SU-DHL-6 (cell line): ENCODE measurements around the gene EHBP1.

ENCODE experiments used
- H2AFZ ChIP-seq: fragments of 200-600 bp; sonication (generic); 2 replicates; pipeline ENCODE4 v1.6.1; 2014; ENCODE audit warnings: low read depth, mild to moderate bottlenecking, moderate library complexity, mixed read lengths, antibody characterized with exemption, low read length; ENCODE audit not compliant: severe bottlenecking
- H3F3A ChIP-seq: fragments of 200-600 bp; shearing (Covaris generic); 2 replicates; pipeline ENCODE4 v1.6.0; 2016; ENCODE audit warnings: antibody characterized with exemption, mild to moderate bottlenecking; ENCODE audit not compliant: insufficient read depth
- H3K27ac ChIP-seq: fragments of 200-600 bp; sonication (generic); 2 replicates; pipeline ENCODE4 v1.5.1; 2016; ENCODE audit warnings: low read depth, mild to moderate bottlenecking, low read length, moderate library complexity, mixed read lengths
- H3K27me3 ChIP-seq: fragments of 200-600 bp; sonication (generic), shearing (Covaris generic); 2 replicates; pipeline ENCODE4 v1.6.0; 2014; ENCODE audit warnings: mild to moderate bottlenecking, low read length
- H3K36me3 ChIP-seq: fragments of 200-600 bp; sonication (generic); 2 replicates; pipeline ENCODE4 v1.6.1; 2014; ENCODE audit warnings: mild to moderate bottlenecking, low read length, mixed read lengths
- H3K4me2 ChIP-seq: fragments of 300-600, 200-600 bp; shearing (Covaris generic), sonication (generic); 2 replicates; pipeline ENCODE4 v1.6.0; 2014; ENCODE audit warnings: low read length, low read depth, mild to moderate bottlenecking; ENCODE audit not compliant: poor library complexity, severe bottlenecking
- H3K4me3 ChIP-seq: fragments of 200-600 bp; sonication (generic); 2 replicates; pipeline ENCODE4 v1.5.1; 2014; ENCODE audit warnings: antibody characterized with exemption, low read length, mild to moderate bottlenecking, mixed read lengths; ENCODE audit not compliant: insufficient read depth, poor library complexity, severe bottlenecking
- H3K79me2 ChIP-seq: fragments of 200-600 bp; sonication (generic); 2 replicates; pipeline ENCODE4 v1.6.1; 2014; ENCODE audit warnings: mild to moderate bottlenecking, low read length, moderate library complexity; ENCODE audit not compliant: insufficient read depth
- H3K9ac ChIP-seq: fragments of 200-600 bp; sonication (generic); 2 replicates; pipeline ENCODE4 v1.7.0; 2014; ENCODE audit warnings: mild to moderate bottlenecking, low read length
- H3K9me2 ChIP-seq: fragments of 200-600 bp; sonication (generic); replicated peaks from 2 replicates; pipeline ENCODE4 v1.6.1; 2014; ENCODE audit warnings: low read length; ENCODE audit not compliant: insufficient read depth
- H3K9me3 ChIP-seq: fragments of 200-600 bp; sonication (generic); 2 replicates; pipeline ENCODE4 v1.6.1; 2014; ENCODE audit warnings: low read length, mixed read lengths; ENCODE audit not compliant: insufficient read depth
- H4K20me1 ChIP-seq: fragments of 200-600 bp; sonication (generic); 2 replicates; pipeline ENCODE4 v1.6.1; 2014; ENCODE audit warnings: low read depth, mild to moderate bottlenecking, antibody characterized with exemption, low read length, moderate library complexity, mixed read lengths
- CTCF ChIP-seq: fragments of 200-600 bp; sonication (generic); IDR thresholded peaks from one replicate; pipeline ENCODE4 v1.5.1; 2017; ENCODE audit warnings: antibody characterized with exemption, mild to moderate bottlenecking, low read length, moderate library complexity; ENCODE audit not compliant: insufficient read depth, poor library complexity, severe bottlenecking
- EZH2phosphoT487 ChIP-seq: fragments of 200-600 bp; sonication (generic), shearing (Covaris generic); conservative IDR thresholded peaks from 2 replicates; pipeline ENCODE4 v1.6.1; 2018; ENCODE audit warnings: mild to moderate bottlenecking, antibody characterized with exemption, low read length, moderate library complexity, mixed read lengths

EHBP1 gene

GRCh38 chr2:62992561-62992960, 287.0 kb downstream of the EHBP1 start:
- Histone ChIP-seq H3K27me3 (no peaks in the 10 kb centered on the region), H3K4me3 (no peak overlapping the region), H3K9me2 (no peaks in the 10 kb centered on the region), H3K9me3 (no peaks in the 10 kb centered on the region), H3K27ac (no peak overlapping the region), H3K79me2 (no peaks in the 10 kb centered on the region), H3K4me2 (no peak overlapping the region), H3K9ac (no peak overlapping the region), H4K20me1 (no peaks in the 10 kb centered on the region), H3F3A (no peaks in the 10 kb centered on the region), H2AFZ (no peak overlapping the region), H3K36me3 (peaks cover 10% of the 10 kb centered on the region; the same call in 1 of the 2 replicates)
- TF ChIP-seq EZH2phosphoT487 (no peak), CTCF (no peak)

- no peaks in the 10 kb centered on the region for H3K9me3 ChIP-seq
- H3K4me2 ChIP-seq: no peak overlapping the region
- peaks cover 10% of the 10 kb centered on the region; the same call in 1 of the 2 replicates for H3K36me3 ChIP-seq
- no peak overlapping the region for H3K4me3 ChIP-seq
- no peak overlapping the region for H3K9ac ChIP-seq
- no peak for TF ChIP-seq EZH2phosphoT487
- TF ChIP-seq CTCF: no peak
- no peaks in the 10 kb centered on the region for H3K27me3 ChIP-seq
- H3K79me2 ChIP-seq: no peaks in the 10 kb centered on the region
- H3K27ac ChIP-seq: no peak overlapping the region
- no peaks in the 10 kb centered on the region for H3F3A ChIP-seq
- H3K9me2 ChIP-seq: no peaks in the 10 kb centered on the region
- H2AFZ ChIP-seq: no peak overlapping the region
- H4K20me1 ChIP-seq: no peaks in the 10 kb centered on the region
Observed at GRCh38 chr2:62994206-62994605, 288.7 kb downstream of the EHBP1 start.

GRCh38 chr2:62996534-62997186, 291.1 kb downstream of the EHBP1 start:
- no peaks in the 10 kb centered on the region for H3K9me3 ChIP-seq
- H2AFZ ChIP-seq: no peak overlapping the region
- H3K27me3 ChIP-seq: no peaks in the 10 kb centered on the region
- no peaks in the 10 kb centered on the region for H3K9me2 ChIP-seq
- peaks cover 10% of the 10 kb centered on the region; the same call in 1 of the 2 replicates for H3K36me3 ChIP-seq
- H4K20me1 ChIP-seq: no peaks in the 10 kb centered on the region
- H3K4me2 ChIP-seq: no peak overlapping the region
- TF ChIP-seq CTCF: no peak
- TF ChIP-seq EZH2phosphoT487: no peak
- no peaks in the 10 kb centered on the region for H3F3A ChIP-seq
- no peak overlapping the region for H3K27ac ChIP-seq
- no peak overlapping the region for H3K4me3 ChIP-seq
- no peak overlapping the region for H3K9ac ChIP-seq
- no peaks in the 10 kb centered on the region for H3K79me2 ChIP-seq
